Left renal pelvis (tissue), 4 donors: ENCODE measurements around the gene SHANK2. TPM values are rescaled to one million over a fixed set of nuclear protein-coding genes. Genes with fewer than 3 reads are reported as not detected.
"Not testable (repeated sequence)": the region's sequence is repeated elsewhere in the genome, so short reads cannot be mapped to it uniquely, and the experiment has no call there.

Experiments
- DNase-seq, 4 donors: peaks; one replicate each; pipeline ENCODE4 v3.0.0-alpha.2; 2013; ENCODE audit warnings: low read depth in 4 of 4, low spot score in 3 of 4
- polyA plus RNA-seq, 4 donors: library from polyadenylated mRNA; unstranded; fragments of 120-200 nt; gene quantifications; one replicate each; pipeline ENCODE4 v1.2.1, GENCODE V29; 2013; ENCODE audit not compliant: insufficient read length in 4 of 4

Gene SHANK2
- polyA plus RNA-seq, 4 donors: 4.5 to 36.6 (median 27.4) TPM

GRCh38 chr11:71245601-71246391 is 6.6 kb downstream of the SHANK2 start:
- DNase-seq: no peak

DNA sequence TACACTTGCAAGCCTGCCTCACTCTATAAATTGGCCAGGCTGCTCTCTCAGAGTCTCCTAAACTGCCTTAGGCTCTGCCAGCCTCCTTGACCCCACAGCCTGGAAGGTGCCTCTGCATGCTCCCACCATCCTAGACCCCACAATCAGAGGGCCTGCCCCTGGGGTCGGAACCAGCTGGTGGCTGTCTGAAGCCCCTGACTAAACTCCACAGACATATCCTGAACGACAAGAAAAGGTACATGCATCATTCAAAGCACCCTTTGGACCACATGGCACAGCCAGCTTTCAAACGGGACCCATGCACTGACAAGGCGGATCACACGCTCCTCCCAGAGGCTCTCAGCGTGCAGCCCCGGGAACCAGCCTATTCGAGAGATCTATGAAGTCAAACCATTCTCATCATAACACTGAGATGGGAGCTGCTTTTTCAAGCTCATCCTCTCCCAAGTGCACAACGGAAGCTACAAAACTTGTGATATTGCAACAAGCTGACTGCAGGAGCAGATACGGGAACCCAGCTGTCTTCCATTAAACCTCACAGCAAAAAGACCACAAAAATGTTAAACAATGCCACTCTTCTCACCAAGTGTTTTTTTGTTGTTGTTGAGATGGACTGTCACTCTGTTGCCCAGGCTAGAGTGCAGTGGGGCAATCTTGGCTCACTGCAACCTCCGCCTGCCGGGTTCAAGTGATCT is 8.1 kb downstream of the SHANK2 start:
- no peak for DNase-seq

DNA sequence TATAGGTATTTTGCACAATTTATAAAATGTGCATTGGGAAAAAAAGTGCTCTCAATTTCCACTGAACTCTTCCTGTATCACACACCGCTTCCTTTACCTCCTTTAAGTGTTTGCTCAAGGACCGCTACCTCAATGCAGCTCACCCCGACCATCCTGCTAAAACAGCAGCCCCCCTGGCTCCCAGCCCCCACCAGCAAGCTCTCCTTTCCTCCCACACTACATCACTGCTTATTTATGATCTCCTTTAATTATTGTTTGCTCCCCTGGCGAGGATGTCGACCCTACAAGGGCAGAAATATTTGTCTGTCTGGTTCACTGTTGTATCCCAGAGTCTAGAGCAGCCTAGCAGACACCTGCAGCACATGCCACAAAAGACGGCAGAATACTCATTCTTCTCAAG is 10.0 kb downstream of the SHANK2 start:
- DNase-seq: no peak

- DNase-seq: no peak
These were observed 10.6 kb downstream of the SHANK2 start for GRCh38 chr11:71241721-71242259.

DNA sequence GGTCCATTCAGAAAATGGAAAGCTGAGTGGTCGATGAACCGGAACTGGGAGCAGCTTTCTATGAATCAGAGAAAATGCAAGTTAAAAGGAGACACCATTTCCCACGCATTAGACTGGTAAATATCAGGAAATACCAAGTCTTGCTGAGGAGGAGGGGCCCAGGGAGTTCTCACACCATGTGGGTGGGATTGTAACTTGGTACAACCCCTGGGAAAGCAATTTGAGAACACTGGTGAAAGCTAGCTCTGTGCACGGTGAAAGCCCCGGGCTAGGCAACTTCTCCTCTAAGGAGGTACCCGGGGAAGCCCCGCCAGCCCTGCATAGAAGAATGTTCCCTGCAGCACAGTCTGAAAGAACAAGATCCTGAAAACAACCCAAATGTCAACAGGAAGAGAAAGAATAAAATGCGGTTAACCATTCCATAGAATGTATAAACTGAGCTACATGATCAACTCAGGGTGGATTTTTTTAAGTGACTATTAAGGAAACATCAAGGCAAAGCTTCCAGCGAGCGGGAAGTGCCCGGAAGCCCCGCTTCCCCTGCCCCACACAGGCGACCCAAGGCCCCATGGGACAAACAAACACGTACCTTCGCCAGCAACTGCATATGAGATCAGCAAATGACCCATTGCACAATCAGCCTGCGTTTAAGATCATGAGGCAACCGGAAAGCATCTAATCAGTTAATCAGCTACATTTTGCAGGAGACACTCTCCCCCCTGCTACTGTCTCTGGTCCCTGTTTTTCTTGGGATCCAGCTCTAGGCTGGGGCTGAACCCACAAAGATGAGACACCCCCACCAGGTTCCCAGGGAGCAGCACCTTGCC is 11.3 kb downstream of the SHANK2 start:
- DNase-seq: no peak

- DNase-seq: no peak
These were observed 12.2 kb downstream of the SHANK2 start for GRCh38 chr11:71240061-71240690.

DNA sequence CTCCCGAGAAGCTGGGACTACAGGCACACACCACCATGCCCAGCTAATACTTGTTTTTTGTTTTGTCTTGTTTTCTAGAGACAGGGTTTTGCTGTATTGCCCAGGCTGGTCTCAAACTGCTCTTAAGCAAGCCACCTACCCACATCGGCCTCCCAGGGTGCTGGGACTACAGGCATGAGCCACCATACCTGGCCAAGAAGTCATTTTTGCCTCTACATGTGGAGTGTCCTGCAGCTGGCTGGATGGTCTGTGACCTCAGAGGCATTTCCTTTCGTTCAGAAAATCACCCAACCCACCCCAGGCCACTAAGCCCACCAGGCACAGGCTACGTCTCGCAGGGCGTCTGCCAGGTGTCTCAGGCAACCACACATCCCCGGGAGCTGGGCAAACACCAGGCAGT is 12.8 kb downstream of the SHANK2 start:
- no peak for DNase-seq

DNA sequence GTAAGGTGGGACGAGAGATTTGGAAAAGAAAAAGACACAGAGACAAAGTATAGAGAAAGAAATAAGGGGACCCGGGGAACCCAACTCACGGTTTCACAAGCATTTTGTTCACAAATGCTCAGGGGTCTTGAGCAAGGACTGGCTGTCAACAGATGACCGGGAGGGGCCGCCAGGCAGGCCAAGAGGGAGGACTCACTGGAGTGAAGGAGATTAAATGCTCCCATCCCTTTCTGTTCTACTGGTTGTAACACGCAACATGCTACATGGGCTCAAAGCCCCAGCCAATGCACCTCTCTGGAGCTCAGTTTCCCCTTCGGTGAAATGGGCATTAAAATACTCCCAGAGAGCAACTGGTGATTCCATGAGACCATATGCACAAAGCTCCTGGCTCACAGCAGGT is 13.4 kb downstream of the SHANK2 start:
- DNase-seq: no peak

- DNase-seq: no peak
These were observed 14.0 kb downstream of the SHANK2 start for GRCh38 chr11:71238285-71238875.

- DNase-seq: no peak
These were observed 14.5 kb downstream of the SHANK2 start for GRCh38 chr11:71237853-71238252.

GRCh38 chr11:71236836-71237475 is 15.4 kb downstream of the SHANK2 start:
- no peak for DNase-seq

DNA sequence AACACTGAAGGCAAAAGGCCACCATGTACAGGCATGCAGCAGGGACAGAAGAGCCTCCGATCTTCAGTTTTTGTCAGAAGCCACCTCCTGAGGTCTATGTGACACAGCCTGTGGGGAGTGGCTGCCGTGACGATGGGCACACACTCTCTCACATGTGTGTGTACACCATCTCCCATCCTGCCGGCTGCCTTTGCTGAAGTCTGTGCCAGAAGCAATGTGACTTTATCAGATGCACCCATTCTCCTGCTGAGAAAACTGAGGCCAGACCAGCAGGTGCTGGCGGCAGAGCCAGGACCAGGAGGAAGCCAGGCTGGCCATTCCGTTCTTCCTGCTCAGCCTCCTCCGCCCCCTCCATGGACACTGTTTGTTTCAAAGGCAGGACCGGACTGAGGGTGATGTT is 16.7 kb downstream of the SHANK2 start:
- DNase-seq: no peak

GRCh38 chr11:71233896-71234852 is 18.2 kb downstream of the SHANK2 start:
- DNase-seq: not testable (repeated sequence)

DNA sequence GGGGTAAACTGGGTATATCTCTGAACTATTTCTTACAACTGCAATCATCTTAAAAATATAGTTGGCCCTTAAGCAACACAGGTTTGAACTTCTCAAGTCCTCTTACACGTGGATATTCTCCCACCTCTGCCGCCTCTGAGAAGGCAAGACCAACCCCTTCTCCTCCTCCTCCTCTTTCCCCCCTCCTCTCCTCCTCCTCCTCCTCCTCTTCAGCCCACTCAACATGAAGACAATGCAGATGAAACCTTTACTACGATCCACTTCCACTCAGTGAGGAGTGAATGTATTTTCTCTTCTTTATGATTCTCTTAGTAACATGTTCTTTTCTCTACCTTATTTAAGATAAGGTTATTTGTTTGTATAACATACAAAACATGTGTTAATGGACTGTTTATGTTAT is 20.0 kb downstream of the SHANK2 start:
- DNase-seq: no peak

GRCh38 chr11:71228961-71229360 is 23.4 kb downstream of the SHANK2 start:
- DNase-seq: no peak

DNA sequence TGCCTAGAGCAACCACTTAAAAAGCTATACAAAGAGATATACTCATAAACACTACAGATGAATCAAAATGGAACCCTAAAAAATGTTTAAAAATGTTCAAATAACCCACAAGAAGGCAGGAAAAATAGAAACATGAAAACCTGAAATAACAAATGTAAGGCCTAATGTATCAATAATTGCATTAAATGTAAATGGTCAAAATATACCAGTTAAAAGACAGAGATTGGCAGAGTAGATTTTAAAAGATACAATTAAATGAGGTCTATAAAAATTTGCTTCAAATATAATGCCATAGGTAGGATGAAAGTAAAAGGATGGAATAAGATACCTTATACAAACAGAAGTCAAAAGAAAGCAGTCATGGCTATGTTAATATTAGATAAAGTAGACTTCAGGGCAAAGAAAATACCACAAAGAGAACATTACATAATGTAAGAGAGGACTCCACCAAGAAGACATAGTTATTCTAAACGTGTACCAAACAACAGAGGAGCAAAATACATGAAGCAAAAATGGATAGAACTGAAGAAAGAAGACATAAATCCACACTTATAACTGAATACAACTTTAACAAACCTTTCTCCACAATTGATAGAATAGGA is 25.2 kb downstream of the SHANK2 start:
- DNase-seq: no peak

DNA sequence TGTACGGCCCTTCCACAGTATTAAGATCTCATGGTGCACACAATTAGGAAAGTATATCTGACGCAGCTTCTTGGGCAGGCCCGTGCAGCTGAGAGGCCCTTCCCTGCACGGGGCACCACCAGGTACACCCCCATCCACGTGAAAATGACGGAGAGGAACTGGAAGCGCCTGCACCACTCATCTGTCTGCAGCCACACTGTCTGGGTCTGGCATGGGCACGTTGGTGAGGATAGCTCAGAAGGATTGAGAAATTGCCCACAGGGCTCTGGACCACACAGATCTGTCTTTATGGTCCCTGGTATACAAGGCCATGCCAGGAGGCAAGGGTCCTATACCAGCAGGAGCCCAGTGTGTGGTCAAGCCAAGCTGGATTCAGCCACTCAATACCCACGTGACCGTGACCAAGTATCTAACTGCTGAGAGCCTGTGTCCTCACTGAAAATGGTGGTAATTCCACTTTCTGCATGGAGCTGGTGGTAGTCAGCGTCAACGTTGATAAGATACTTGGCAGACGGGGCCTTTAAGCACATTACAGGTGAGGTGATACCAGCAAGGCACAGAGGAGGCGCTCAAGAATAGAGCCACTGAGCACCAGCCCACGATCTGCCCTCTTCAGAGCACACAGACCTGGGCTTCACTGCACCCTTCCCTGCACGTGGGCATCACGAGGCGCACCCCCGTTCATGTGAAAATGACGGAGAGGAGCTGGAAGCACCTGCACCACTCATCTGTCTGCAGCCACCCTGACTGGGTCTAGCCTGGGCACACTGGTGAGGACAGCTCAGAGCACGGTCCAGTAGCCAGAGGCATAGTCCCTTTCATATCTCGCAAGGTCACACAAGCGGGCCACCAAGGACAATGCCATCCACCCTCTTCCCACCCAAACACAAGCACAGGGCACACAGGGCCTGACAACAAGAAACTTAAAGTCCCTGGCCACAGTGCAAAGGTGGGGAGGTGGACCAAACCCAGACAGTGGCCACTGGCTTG is 28.4 kb downstream of the SHANK2 start:
- no peak for DNase-seq
